Measurements from ENCODE around the gene MAPK1. TPM values are rescaled to one million over a fixed set of nuclear protein-coding genes. Genes with fewer than 3 reads are reported as not detected.

The MAPK1 gene
- total RNA-seq, 1 donor = 74.2 TPM

DNA sequence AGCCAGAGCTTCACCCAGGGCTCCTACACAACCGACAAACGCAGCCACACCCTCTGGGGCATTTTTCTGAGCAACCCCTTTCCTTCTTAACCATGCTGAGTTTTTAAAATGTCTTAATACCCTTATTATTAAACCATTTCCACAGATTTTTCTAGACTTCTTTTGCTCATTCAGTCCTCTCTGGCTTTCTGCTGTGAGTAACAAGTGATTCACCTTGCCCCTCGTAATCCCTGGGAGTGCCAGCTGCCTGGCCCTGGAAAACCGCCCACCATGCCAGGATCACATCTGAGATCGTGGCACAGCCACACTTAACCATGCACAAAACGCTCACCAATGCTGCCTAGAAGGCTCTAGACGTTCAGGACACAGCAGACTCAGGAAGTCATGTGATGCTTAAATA is 157.3 kb downstream of the MAPK1 start:
- TF ChIP-seq, protein P1, sequence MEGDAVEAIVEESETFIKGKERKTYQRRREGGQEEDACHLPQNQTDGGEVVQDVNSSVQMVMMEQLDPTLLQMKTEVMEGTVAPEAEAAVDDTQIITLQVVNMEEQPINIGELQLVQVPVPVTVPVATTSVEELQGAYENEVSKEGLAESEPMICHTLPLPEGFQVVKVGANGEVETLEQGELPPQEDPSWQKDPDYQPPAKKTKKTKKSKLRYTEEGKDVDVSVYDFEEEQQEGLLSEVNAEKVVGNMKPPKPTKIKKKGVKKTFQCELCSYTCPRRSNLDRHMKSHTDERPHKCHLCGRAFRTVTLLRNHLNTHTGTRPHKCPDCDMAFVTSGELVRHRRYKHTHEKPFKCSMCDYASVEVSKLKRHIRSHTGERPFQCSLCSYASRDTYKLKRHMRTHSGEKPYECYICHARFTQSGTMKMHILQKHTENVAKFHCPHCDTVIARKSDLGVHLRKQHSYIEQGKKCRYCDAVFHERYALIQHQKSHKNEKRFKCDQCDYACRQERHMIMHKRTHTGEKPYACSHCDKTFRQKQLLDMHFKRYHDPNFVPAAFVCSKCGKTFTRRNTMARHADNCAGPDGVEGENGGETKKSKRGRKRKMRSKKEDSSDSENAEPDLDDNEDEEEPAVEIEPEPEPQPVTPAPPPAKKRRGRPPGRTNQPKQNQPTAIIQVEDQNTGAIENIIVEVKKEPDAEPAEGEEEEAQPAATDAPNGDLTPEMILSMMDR (IDR thresholded peaks at IDR 0.05; ENCODE audit: insufficient read depth, low read length) = no peak
- no peak overlapping the region for H3K4me3 ChIP-seq (ENCODE audit: low read depth, low read length)
- no peak for DNase-seq (ENCODE audit: low read depth)

DNA sequence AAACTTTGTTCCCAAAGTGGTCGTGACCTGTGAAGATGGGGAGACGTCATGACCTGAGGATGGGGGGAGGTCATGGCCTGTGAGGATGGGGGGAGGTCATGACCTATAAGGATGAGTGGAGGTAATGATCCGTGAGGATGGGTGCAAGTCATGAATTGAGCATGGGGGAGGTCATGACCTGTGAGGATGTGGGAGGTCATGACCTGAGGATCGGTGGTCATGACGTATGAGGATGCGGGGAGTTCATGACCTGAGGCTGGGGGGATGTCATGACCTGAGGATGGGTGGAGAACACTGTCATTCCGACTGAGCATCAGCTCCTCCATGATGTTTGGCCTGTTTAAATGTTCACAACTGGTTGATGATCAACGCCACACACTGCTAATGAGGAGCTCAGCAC is 157.8 kb downstream of the MAPK1 start:
- H3K4me3 ChIP-seq (ENCODE audit: low read depth, low read length) = no peak overlapping the region
- DNase-seq (ENCODE audit: low read depth) = no peak
- TF ChIP-seq, protein P1 (IDR thresholded peaks at IDR 0.05; ENCODE audit: insufficient read depth, low read length) = no peak

DNA sequence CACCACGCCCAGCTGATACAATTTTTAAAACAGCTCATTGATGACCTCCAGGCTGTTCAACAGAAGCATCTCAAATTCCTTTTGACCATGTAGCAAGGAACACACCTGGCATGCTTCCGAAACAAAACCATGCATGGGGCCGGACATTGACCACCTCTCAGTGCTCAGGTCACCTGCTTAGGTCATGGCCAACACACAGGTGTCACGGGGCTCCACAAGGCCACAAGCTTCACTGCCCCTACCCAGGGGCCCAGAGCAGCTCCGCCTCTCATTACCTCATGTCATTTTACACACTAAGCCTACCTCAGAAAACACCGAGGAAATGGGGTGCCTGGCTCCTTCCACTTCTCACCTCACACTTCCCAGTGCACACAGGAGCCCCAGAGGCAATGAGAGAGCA is 158.5 kb downstream of the MAPK1 start:
- H3K4me3 ChIP-seq (ENCODE audit: low read depth, low read length) = no peak overlapping the region
- TF ChIP-seq, protein P1 (IDR thresholded peaks at IDR 0.05; ENCODE audit: insufficient read depth, low read length) = no peak
- no peak for DNase-seq (ENCODE audit: low read depth)

DNA sequence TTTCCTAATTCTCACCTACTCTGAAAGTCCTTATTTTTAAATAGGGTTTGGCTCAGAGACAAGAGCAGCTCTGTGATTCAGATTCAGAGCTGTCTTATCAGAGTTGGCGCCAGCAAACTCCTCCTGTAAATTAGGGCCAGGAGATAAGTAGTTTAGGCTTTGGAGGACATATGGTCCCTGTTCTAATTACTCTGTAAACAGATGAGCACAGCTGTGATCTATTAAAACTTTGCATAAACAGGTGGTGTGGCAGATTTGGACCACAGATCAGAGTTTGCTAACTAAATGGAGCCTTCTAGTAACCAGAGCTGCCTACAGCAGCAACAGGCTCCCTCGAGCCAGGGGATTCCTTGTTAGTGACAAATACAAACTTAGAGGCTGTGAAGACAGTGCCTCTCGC is 159.8 kb downstream of the MAPK1 start:
- TF ChIP-seq, protein P1 (IDR thresholded peaks at IDR 0.05; ENCODE audit: insufficient read depth, low read length) = no peak
- no peak overlapping the region for H3K4me3 ChIP-seq (ENCODE audit: low read depth, low read length)
- peak; percentile 26 for DNase-seq (ENCODE audit: low read depth)

Small RNA genes lying within 50 kb of the gene (small RNA-seq; reads per million reads assigned to genes)
- gene RN7SL280P (not detected), gene RNA5SP493 (not detected)

Other genes with a start within 250 kb of the MAPK1 start
- gene YDJC, start 237.6 kb downstream of the MAPK1 start, total RNA-seq (ENCODE audit: low replicate concordance) = 14.6 and 25.2 TPM in 2 replicates
- 0.18 and 0.25 TPM in 2 replicates for gene CCDC116, start 234.9 kb downstream of the MAPK1 start, total RNA-seq (ENCODE audit: low replicate concordance)
- gene SDF2L1, start 225.3 kb downstream of the MAPK1 start, total RNA-seq (ENCODE audit: low replicate concordance) = 10.6 and 18.3 TPM in 2 replicates
- 10.0 and 30.5 TPM in 2 replicates for gene PPIL2, start 201.6 kb downstream of the MAPK1 start, total RNA-seq (ENCODE audit: low replicate concordance)
- gene YPEL1, start 131.9 kb downstream of the MAPK1 start, total RNA-seq (ENCODE audit: low replicate concordance) = 1.3 and 4.4 TPM in 2 replicates
- gene PPM1F, start 85.2 kb upstream of the MAPK1 start, total RNA-seq (ENCODE audit: low replicate concordance) = 27.1 and 30.6 TPM in 2 replicates
- 20.9 and 31.2 TPM in 2 replicates for gene TOP3B, start 115.1 kb upstream of the MAPK1 start, total RNA-seq (ENCODE audit: low replicate concordance)

All from fibroblast of the aortic adventitia (primary cell).